D721Med (cell line): ENCODE results near the gene AFF2.

ENCODE experiments used
- DNase-seq: peaks from one replicate; pipeline ENCODE4 v3.0.0; 2011; ENCODE audit warnings: low spot score; ENCODE audit not compliant: insufficient read length
- FAIRE-seq: peaks from 2 replicates; lab custom pipeline; 2011; peaks lifted over from hg19 to GRCh38; lab: Jason Lieb, UNC
- TF ChIP-seq, protein P1 (sequence below): IDR thresholded peaks from 2 replicates; pipeline ENCODE4 v1.5.1; 2012; ENCODE audit warnings: mild to moderate bottlenecking, control low read depth; ENCODE audit not compliant: insufficient read depth; ENCODE audit errors: missing control alignments

AFF2 gene

GRCh38 chrX:148850631-148851030, 350.2 kb downstream of the AFF2 start:
- TF ChIP-seq, protein P1, sequence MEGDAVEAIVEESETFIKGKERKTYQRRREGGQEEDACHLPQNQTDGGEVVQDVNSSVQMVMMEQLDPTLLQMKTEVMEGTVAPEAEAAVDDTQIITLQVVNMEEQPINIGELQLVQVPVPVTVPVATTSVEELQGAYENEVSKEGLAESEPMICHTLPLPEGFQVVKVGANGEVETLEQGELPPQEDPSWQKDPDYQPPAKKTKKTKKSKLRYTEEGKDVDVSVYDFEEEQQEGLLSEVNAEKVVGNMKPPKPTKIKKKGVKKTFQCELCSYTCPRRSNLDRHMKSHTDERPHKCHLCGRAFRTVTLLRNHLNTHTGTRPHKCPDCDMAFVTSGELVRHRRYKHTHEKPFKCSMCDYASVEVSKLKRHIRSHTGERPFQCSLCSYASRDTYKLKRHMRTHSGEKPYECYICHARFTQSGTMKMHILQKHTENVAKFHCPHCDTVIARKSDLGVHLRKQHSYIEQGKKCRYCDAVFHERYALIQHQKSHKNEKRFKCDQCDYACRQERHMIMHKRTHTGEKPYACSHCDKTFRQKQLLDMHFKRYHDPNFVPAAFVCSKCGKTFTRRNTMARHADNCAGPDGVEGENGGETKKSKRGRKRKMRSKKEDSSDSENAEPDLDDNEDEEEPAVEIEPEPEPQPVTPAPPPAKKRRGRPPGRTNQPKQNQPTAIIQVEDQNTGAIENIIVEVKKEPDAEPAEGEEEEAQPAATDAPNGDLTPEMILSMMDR: no peak
- no peak for DNase-seq
- no peak for FAIRE-seq

DNA sequence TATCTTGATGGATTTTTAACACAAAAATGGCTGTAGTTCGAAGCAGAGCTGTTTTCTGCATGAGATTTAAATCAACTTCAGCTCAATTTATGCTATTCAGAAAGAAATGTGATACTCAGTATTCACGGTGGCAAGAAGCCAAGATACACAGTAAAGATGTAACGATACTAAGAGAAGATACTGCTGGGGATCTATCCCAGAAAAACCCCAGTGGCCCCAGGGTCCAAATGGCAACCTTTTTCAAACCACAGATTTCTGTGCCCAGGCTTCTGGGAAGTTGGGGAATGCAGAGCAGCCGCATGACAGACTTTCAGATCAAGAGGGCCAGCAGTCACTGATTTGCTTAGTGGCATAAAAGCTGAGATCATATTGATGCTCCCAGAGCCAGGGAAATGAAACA, 353.9 kb downstream of the AFF2 start:
- TF ChIP-seq, protein P1: no peak
- DNase-seq: no peak
- FAIRE-seq: no peak

- DNase-seq (no peak), FAIRE-seq (no peak)
- TF ChIP-seq, protein P1: no peak
These were observed 356.1 kb downstream of the AFF2 start for GRCh38 chrX:148856505-148856904.

- FAIRE-seq (no peak), DNase-seq (no peak)
- TF ChIP-seq, protein P1: no peak
These were observed 365.1 kb downstream of the AFF2 start for GRCh38 chrX:148865277-148866210.

GRCh38 chrX:148867596-148867995, 367.2 kb downstream of the AFF2 start:
- no peak for FAIRE-seq
- DNase-seq: no peak
- TF ChIP-seq, protein P1: no peak

DNA sequence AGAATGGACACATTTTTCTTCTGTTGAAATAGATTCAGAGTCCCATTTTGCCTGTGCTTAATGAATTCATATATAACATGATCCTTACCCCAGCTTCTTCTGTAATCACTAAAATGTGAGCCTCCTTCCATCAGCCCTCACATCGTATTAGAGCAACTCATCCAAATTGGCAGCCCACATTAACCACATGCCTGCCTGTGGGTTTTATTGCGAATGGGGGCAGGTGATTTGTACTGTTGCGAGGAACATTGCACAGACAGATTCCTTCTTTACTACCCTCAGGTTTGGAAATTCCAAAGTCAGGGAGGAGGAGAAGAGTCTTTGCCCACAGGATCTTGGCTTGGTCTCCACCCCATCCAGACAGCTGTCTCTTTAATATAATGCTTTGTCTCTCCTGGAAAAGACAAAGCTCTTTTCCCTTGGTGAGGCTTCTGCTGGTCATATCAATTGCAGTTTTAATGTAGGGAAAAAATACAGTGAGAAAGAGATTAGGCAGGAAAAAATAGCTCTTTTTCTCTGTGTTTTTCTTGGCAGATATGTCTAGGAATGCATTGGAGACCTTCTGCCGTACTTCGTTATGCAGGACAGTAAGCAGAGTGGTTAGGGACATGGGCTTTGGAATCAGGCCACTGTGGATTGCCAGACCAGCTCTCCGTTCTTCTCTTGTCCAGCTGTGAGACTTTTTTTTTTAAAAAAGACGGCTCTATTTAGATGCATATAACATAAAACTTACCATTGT, 371.2 kb downstream of the AFF2 start:
- no peak for FAIRE-seq
- no peak for DNase-seq
- TF ChIP-seq, protein P1: no peak
